AG09319 (cell line): Measurements from ENCODE around the gene GPR137B.

ENCODE experiments used
- DNase-seq: peaks from one replicate; pipeline ENCODE4 v3.0.0-alpha.2; 2010; ENCODE audit warnings: low read depth; ENCODE audit errors: extremely low read depth
- TF ChIP-seq, protein P1 (sequence below): IDR thresholded peaks from 2 replicates; pipeline ENCODE4 v1.5.1; 2011; ENCODE audit warnings: low read depth, mild to moderate bottlenecking, inconsistent platforms, low read length, moderate library complexity

The GPR137B gene

DNA sequence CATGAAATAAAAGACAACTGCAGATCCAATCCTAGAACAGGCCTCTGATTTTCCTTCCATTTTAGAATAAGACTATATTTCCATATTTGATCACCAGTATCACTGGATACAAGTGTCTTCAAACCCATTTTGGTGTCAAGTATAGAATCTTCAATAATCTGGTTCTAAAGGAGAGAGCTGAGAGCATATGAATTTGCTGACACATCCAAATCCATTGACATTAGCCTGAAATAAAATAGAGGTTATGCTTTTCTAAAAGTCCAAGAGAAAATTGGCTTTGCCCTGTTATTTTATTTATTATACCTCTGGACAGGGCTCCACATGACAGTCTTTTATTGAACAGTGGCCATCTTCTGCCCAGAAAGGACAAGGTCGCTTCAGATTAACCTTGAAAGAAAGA is 110.8 kb downstream of the GPR137B start:
- TF ChIP-seq, protein P1, sequence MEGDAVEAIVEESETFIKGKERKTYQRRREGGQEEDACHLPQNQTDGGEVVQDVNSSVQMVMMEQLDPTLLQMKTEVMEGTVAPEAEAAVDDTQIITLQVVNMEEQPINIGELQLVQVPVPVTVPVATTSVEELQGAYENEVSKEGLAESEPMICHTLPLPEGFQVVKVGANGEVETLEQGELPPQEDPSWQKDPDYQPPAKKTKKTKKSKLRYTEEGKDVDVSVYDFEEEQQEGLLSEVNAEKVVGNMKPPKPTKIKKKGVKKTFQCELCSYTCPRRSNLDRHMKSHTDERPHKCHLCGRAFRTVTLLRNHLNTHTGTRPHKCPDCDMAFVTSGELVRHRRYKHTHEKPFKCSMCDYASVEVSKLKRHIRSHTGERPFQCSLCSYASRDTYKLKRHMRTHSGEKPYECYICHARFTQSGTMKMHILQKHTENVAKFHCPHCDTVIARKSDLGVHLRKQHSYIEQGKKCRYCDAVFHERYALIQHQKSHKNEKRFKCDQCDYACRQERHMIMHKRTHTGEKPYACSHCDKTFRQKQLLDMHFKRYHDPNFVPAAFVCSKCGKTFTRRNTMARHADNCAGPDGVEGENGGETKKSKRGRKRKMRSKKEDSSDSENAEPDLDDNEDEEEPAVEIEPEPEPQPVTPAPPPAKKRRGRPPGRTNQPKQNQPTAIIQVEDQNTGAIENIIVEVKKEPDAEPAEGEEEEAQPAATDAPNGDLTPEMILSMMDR: no peak
- DNase-seq: no peak

DNA sequence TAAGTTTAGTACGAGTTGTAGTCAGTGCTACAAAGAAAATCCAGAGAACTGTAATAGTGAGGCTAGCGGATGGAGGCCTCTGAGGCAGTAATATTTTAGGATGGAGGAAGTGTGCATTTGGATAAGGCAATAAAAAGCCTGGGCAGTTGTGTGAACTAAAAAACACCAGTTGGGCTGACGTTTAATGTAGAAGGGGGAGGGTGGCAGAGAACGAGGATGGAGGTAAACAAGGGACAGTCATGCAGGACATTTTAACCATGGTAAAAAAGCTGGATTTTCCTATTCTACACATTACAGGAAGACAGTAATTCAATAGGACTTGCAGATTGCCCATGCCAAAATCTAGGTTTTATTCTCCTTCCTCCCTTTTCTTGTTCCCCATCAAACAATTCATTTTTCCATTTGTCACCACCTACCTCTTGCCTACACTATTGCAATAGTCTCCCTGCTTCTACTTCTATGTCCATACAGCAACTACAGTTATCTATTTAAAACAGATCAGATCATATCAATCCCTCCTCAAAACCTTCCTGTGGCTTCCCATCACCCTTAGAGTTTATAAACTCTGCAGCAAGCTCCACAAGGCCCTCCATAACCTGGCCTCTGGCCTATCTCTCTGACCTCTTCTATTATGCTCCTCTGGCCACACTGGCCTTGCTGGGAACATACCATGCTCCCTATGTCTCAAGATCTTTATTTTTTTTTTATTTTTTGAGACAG is 111.7 kb downstream of the GPR137B start:
- DNase-seq: no peak
- TF ChIP-seq, protein P1: no peak

DNA sequence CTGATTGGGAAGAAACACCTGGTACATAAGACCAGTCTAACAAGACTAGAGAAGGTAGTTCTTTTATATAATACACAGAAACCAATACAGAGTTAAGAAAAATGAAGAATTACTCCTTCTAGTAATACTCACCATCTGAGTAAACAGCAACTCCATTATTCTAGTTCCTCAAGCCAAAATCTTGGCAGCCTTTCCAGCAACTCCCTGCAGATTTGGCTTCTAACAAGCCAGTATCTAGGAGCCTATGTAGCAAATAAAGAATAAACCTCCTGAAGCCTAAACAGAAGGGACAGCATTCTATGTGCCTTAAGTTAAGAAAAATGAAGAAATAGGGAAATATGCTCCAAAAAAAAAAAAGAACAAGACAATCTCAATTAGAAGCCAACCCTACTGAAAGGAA is 114.9 kb downstream of the GPR137B start:
- TF ChIP-seq, protein P1: no peak

DNA sequence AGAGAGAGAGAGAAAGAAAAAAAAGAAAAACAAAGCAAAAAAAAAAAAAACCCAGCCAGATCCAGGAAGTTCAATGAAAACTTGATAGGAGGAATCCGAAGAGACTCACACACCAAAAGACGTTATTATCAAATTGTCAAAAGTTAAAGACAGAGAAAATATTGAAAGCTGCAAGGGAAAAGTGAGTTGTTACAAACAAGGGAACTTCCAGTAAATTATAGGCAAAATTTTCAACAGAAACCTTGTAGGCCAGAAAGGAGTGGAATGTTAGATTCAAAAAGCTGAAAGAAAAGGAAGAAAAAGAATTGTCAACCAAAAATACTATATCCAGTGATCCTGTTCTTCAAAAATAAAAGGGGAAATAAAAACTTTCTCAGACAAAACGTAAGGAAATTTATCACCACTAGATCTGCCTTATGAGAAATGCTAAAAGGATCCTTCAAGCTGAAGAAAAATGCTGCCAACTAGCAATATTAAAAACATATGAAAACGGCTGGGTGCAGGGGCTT is 115.8 kb downstream of the GPR137B start:
- no peak for DNase-seq
- TF ChIP-seq, protein P1: no peak

More for the DNA sequence above, 114.9 kb downstream of the GPR137B start:
- no peak for DNase-seq
